Upper lobe of left lung (tissue), 6 donors: ENCODE data around the gene ANKRD44. TPM values are rescaled to one million over a fixed set of nuclear protein-coding genes. Genes with fewer than 3 reads are reported as not detected.

Experiments
- ATAC-seq, 2 donors: fragments of 200-7000 bp; cut with Tn5 transposase; one replicate each; pipeline ENCODE4 v1.9.1; 2022; ENCODE audit warnings: mild to moderate bottlenecking in 2 of 2, moderate library complexity in 2 of 2; ENCODE audit not compliant: low FRiP score in 2 of 2
- DNase-seq, 2 donors: peaks; one replicate each; pipeline ENCODE4 v3.0.0-alpha.2; 2019 to 2020
- H3K27ac ChIP-seq, 4 donors: fragments of 200-600 bp; sonication (generic); one replicate each; pipeline ENCODE4 v1.5.1; 2016 to 2019
- H3K27me3 ChIP-seq, 4 donors: fragments of 200-600 bp; sonication (generic); one replicate each; pipeline ENCODE4 v1.5.1; 2017 to 2019
- H3K36me3 ChIP-seq, 4 donors: fragments of 200-600 bp; sonication (generic); one replicate each; pipeline ENCODE4 v1.5.1; 2016 to 2019
- H3K4me1 ChIP-seq, 4 donors: fragments of 200-600 bp; sonication (generic); one replicate each; pipeline ENCODE4 v1.5.1; 2018 to 2019
- H3K4me3 ChIP-seq, 4 donors: fragments of 200-600 bp; sonication (generic); one replicate each; pipeline ENCODE4 v1.5.1; 2017 to 2019; ENCODE audit warnings: mild to moderate bottlenecking in 2 of 4, moderate library complexity in 1 of 4
- H3K9me3 ChIP-seq, 4 donors: fragments of 200-600 bp; sonication (generic); one replicate each; pipeline ENCODE4 v1.5.1; 2018 to 2019
- EP300 ChIP-seq, 4 donors: sonication (generic); formaldehyde crosslinking; IDR thresholded peaks; one replicate each; pipeline ENCODE4 v1.5.1; 2017; ENCODE audit warnings: antibody characterized with exemption in 4 of 4, control low read depth in 2 of 4
- POLR2A ChIP-seq, 4 donors: fragments of 450-650 bp; IDR thresholded peaks; one replicate each; pipeline ENCODE4 v1.5.1; 2016 to 2017; ENCODE audit warnings: antibody characterized with exemption in 4 of 4, mild to moderate bottlenecking in 2 of 4
- POLR2AphosphoS5 ChIP-seq, 2 donors: sonication (generic); formaldehyde crosslinking; IDR thresholded peaks; one replicate each; pipeline ENCODE4 v1.5.1; 2017; ENCODE audit warnings: antibody characterized with exemption in 2 of 2
- WGBS, 2 donors: methylation state at CpG; one replicate each; pipeline ENCODE4 v1.1.5; 2017 to 2018; 5-methylcytosine and 5-hydroxymethylcytosine counted together
- total RNA-seq, 6 donors: library from RNA; depleted of rRNA in 4 of 6; stranded (reverse); fragments of >200 nt in 4 of 6; gene quantifications; one replicate each; pipeline versions ENCODE4 v1.1.0 to v1.2.1, GENCODE V29; 2016 to 2021
- TF ChIP-seq, protein P1 (sequence below), 6 experiments: fragments of 450-650 bp in 4 of 6; fragments of 200-600 bp in 2 of 6; sonication (generic) in 2 of 6; IDR thresholded peaks; one replicate each; pipeline ENCODE4 v1.5.1; 2016 to 2019; ENCODE audit warnings: antibody characterized with exemption in 6 of 6
- donor health status: DM: no; HTN: no; CAD: no; lungs with moderate emphysema.
- donor health status: DM: no; HTN: yes; CAD: no; lungs with severe emphysema.

Gene ANKRD44
- total RNA-seq, 6 donors from 2014 or later = 41.0 to 91.1 (median 61.7) TPM

GRCh38 chr2:197191177-197191939, 119.2 kb downstream of the ANKRD44 start:
- Histone ChIP-seq H3K27ac (peak overlapping the region in 1 of 4 donors; percentile 12), H3K9me3 (no peaks in the 10 kb centered on the region), H3K36me3 (no peaks in the 10 kb centered on the region), H3K27me3 (no peaks in the 10 kb centered on the region), H3K4me1 (peaks cover 16 to 34% (median 26%) of the 10 kb centered on the region in 4 donors), H3K4me3 (no peak overlapping the region)
- TF ChIP-seq, protein P1, sequence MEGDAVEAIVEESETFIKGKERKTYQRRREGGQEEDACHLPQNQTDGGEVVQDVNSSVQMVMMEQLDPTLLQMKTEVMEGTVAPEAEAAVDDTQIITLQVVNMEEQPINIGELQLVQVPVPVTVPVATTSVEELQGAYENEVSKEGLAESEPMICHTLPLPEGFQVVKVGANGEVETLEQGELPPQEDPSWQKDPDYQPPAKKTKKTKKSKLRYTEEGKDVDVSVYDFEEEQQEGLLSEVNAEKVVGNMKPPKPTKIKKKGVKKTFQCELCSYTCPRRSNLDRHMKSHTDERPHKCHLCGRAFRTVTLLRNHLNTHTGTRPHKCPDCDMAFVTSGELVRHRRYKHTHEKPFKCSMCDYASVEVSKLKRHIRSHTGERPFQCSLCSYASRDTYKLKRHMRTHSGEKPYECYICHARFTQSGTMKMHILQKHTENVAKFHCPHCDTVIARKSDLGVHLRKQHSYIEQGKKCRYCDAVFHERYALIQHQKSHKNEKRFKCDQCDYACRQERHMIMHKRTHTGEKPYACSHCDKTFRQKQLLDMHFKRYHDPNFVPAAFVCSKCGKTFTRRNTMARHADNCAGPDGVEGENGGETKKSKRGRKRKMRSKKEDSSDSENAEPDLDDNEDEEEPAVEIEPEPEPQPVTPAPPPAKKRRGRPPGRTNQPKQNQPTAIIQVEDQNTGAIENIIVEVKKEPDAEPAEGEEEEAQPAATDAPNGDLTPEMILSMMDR (IDR thresholded peaks at IDR 0.05) = peak; percentile 44 to 76 (median 68)
- TF ChIP-seq EP300 (IDR thresholded peaks at IDR 0.05) = no peak
- WGBS, 2 donors = 38 to 54% methylated on average over 4 of the region's 4 CpGs
- DNase-seq = no peak
- ATAC-seq = peak in 1 of 2 donors; percentile 62

DNA sequence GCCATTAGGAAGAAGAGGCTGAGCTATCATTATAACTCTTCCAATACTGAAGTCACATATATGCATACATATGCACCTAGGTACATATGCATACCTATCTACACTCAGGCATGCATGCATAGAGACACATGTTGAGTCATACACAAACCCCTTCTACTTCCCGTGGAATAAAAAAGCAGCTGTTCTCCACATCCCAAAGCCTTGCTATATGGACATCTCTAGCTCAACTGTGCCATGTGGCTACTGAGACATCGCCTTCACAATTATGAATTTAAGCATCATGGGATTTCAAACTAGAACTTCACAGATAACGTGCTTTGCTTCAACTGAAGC, 120.5 kb downstream of the ANKRD44 start:
- DNase-seq (no peak), ATAC-seq (no peak)
- peaks cover 11 to 22% (median 17%) of the 10 kb centered on the region in 4 donors for H3K4me1 ChIP-seq
- WGBS, 2 donors = 76 to 83% methylated on average over 3 of the region's 3 CpGs
- no peak for TF ChIP-seq EP300 (IDR thresholded peaks at IDR 0.05)
- TF ChIP-seq POLR2A (IDR thresholded peaks at IDR 0.05) = no peak
- TF ChIP-seq, protein P1 (IDR thresholded peaks at IDR 0.05) = no peak
- no peak for TF ChIP-seq POLR2AphosphoS5 (IDR thresholded peaks at IDR 0.05)
- no peaks in the 10 kb centered on the region for H3K9me3 ChIP-seq
- H3K36me3 ChIP-seq = peaks cover 0 to 6% (median 0%) of the 10 kb centered on the region in 4 donors
- H3K27me3 ChIP-seq = no peaks in the 10 kb centered on the region
- H3K4me3 ChIP-seq = no peak overlapping the region
- no peak overlapping the region for H3K27ac ChIP-seq

GRCh38 chr2:197189426-197190099, 121.0 kb downstream of the ANKRD44 start:
- peaks cover 10 to 24% (median 17%) of the 10 kb centered on the region in 4 donors for H3K4me1 ChIP-seq
- 75 to 79% methylated on average over 10 of the region's 10 CpGs for WGBS, 2 donors
- no peak for DNase-seq
- no peak overlapping the region for H3K4me3 ChIP-seq
- H3K27me3 ChIP-seq = no peaks in the 10 kb centered on the region
- TF ChIP-seq POLR2AphosphoS5 (IDR thresholded peaks at IDR 0.05) = no peak
- TF ChIP-seq, protein P1 (IDR thresholded peaks at IDR 0.05) = no peak
- no peak for TF ChIP-seq POLR2A (IDR thresholded peaks at IDR 0.05)
- TF ChIP-seq EP300 (IDR thresholded peaks at IDR 0.05) = no peak
- no peak overlapping the region for H3K27ac ChIP-seq
- no peaks in the 10 kb centered on the region for H3K9me3 ChIP-seq
- peaks cover 0 to 9% (median 0%) of the 10 kb centered on the region in 4 donors for H3K36me3 ChIP-seq
- no peak for ATAC-seq

- H3K4me3 ChIP-seq = no peak overlapping the region
- H3K9me3 ChIP-seq = no peaks in the 10 kb centered on the region
- no peak for TF ChIP-seq POLR2A (IDR thresholded peaks at IDR 0.05)
- no peak for TF ChIP-seq POLR2AphosphoS5 (IDR thresholded peaks at IDR 0.05)
- TF ChIP-seq, protein P1 (IDR thresholded peaks at IDR 0.05) = no peak
- TF ChIP-seq EP300 (IDR thresholded peaks at IDR 0.05) = no peak
- WGBS, 2 donors = 98 to 100% methylated on average over 1 of the region's 1 CpG
- H3K36me3 ChIP-seq = peaks cover 0 to 12% (median 0%) of the 10 kb centered on the region in 4 donors
- peaks cover under 1 to 11% (median 7%) of the 10 kb centered on the region in 4 donors for H3K4me1 ChIP-seq
- no peak for DNase-seq
- H3K27me3 ChIP-seq = no peaks in the 10 kb centered on the region
- H3K27ac ChIP-seq = no peak overlapping the region
- no peak for ATAC-seq
Observed at GRCh38 chr2:197185676-197186075, 124.9 kb downstream of the ANKRD44 start.
